OCI-M1 (cell line): ENCODE results near the gene PSMD6.

Experiments used
- DNase-seq: peaks from one replicate; lab custom pipeline; 2025; lab: John Stamatoyannopoulos, UW

The PSMD6 gene

GRCh38 chr3:63977893-63978292 lies 45.4 kb downstream of the PSMD6 start:
- no peak for DNase-seq

GRCh38 chr3:63976872-63977200 lies 46.5 kb downstream of the PSMD6 start:
- DNase-seq: no peak

GRCh38 chr3:63976161-63976871 lies 47.0 kb downstream of the PSMD6 start:
- peak; percentile 56 for DNase-seq

GRCh38 chr3:63975723-63976122 lies 47.6 kb downstream of the PSMD6 start:
- DNase-seq: no peak

GRCh38 chr3:63974451-63974850 lies 48.8 kb downstream of the PSMD6 start:
- DNase-seq: no peak

- DNase-seq: no peak
Measured at GRCh38 chr3:63973406-63973805, 49.9 kb downstream of the PSMD6 start.

GRCh38 chr3:63972987-63973386 lies 50.3 kb downstream of the PSMD6 start:
- no peak for DNase-seq

GRCh38 chr3:63972196-63972595 lies 51.1 kb downstream of the PSMD6 start:
- no peak for DNase-seq

GRCh38 chr3:63970631-63971475 lies 52.4 kb downstream of the PSMD6 start:
- DNase-seq: no peak

GRCh38 chr3:63969876-63970275 lies 53.4 kb downstream of the PSMD6 start:
- DNase-seq: no peak

- no peak for DNase-seq
Measured at GRCh38 chr3:63968612-63969350, 54.5 kb downstream of the PSMD6 start.

- peak; percentile 93 for DNase-seq
Measured at GRCh38 chr3:63967675-63968611, 55.4 kb downstream of the PSMD6 start.

- no peak for DNase-seq
Measured at GRCh38 chr3:63966871-63967270, 56.4 kb downstream of the PSMD6 start.

- no peak for DNase-seq
Measured at GRCh38 chr3:63966007-63966406, 57.3 kb downstream of the PSMD6 start.

GRCh38 chr3:63964681-63965485 lies 58.4 kb downstream of the PSMD6 start:
- DNase-seq: peak; percentile 46

- no peak for DNase-seq
Measured at GRCh38 chr3:63963496-63963895, 59.8 kb downstream of the PSMD6 start.

GRCh38 chr3:63961891-63962290 lies 61.4 kb downstream of the PSMD6 start:
- DNase-seq: peak; percentile 69
